ENCODE results near the gene AP1S3. TPM values are rescaled to one million over a fixed set of nuclear protein-coding genes. Genes with fewer than 3 reads are reported as not detected.

AP1S3 gene
- total RNA-seq, 1 experiment from 2014 or later, result 17.4 TPM

DNA sequence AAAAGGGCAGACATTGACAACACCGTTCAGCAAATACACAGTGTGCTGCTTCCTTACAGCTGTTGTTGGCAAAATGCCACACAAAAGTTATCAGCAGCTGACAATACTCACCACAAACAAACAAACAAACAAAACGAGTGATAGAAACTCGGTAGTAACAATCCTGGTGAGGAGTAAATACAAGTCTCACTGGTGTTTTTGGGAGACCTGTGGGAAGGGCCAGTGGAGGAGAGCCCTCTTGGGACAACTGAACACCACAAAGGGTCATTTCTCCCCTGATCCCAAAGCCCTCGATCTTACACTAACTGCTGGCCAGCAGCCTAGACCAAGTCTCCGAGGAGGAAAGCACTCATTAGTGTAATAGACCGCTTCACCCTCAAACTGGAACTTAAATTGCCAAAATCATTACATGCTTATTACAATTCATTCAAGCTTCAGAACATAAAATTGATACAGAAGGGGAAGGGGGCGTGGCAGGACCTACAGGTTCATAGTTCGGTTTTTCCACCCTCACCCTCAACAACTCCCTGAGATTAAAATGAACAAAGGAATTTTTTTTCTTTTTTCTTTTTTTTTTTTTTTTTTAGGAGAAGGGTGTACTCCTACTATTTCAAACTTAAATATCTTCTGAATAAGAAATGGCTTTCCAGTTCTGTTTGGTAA lies 5.0 kb downstream of the AP1S3 start:
- CTCF ChIA-PET, result interaction anchor here (0.6 kb wide), 1 partner anchor 54 kb away, joined by 4 read pairs; no protein-coding TSS in a partner anchor
- ATAC-seq, result no peak
- POLR2A ChIA-PET, result no interaction called here
- peaks cover 38% of the 10 kb centered on the region for H3K4me1 Mint-ChIP-seq
- H3K9me3 Mint-ChIP-seq, result no peaks in the 10 kb centered on the region
- H3K27ac Mint-ChIP-seq, result peak overlapping the region; percentile 79; the same call in 1 of the 2 replicates
- no peak for TF ChIP-seq PRRX2 (CRISPR knock-in tag; IDR thresholded peaks at IDR 0.05)
- no peak for TF ChIP-seq ZNF317 (CRISPR knock-in tag; IDR thresholded peaks at IDR 0.05; ENCODE audit: borderline replicate concordance, low read depth)
- no peak for TF ChIP-seq JAZF1 (CRISPR knock-in tag; IDR thresholded peaks at IDR 0.05)
- TF ChIP-seq, protein P1, sequence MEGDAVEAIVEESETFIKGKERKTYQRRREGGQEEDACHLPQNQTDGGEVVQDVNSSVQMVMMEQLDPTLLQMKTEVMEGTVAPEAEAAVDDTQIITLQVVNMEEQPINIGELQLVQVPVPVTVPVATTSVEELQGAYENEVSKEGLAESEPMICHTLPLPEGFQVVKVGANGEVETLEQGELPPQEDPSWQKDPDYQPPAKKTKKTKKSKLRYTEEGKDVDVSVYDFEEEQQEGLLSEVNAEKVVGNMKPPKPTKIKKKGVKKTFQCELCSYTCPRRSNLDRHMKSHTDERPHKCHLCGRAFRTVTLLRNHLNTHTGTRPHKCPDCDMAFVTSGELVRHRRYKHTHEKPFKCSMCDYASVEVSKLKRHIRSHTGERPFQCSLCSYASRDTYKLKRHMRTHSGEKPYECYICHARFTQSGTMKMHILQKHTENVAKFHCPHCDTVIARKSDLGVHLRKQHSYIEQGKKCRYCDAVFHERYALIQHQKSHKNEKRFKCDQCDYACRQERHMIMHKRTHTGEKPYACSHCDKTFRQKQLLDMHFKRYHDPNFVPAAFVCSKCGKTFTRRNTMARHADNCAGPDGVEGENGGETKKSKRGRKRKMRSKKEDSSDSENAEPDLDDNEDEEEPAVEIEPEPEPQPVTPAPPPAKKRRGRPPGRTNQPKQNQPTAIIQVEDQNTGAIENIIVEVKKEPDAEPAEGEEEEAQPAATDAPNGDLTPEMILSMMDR (IDR thresholded peaks at IDR 0.05), result no peak
- no peak for TF ChIP-seq MYBL2 (CRISPR knock-in tag; IDR thresholded peaks at IDR 0.05)
- TF ChIP-seq, protein P2, sequence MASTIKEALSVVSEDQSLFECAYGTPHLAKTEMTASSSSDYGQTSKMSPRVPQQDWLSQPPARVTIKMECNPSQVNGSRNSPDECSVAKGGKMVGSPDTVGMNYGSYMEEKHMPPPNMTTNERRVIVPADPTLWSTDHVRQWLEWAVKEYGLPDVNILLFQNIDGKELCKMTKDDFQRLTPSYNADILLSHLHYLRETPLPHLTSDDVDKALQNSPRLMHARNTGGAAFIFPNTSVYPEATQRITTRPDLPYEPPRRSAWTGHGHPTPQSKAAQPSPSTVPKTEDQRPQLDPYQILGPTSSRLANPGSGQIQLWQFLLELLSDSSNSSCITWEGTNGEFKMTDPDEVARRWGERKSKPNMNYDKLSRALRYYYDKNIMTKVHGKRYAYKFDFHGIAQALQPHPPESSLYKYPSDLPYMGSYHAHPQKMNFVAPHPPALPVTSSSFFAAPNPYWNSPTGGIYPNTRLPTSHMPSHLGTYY (CRISPR knock-in tag; IDR thresholded peaks at IDR 0.05), result no peak
- H3K4me3 Mint-ChIP-seq, result no peak overlapping the region
- H3K27me3 Mint-ChIP-seq (ENCODE audit: low read depth), result no peaks in the 10 kb centered on the region
- DNase-seq (ENCODE audit: low spot score), result no peak
- no peaks in the 10 kb centered on the region; the same call in 1 of the 2 replicates for H3K36me3 Mint-ChIP-seq

DNA sequence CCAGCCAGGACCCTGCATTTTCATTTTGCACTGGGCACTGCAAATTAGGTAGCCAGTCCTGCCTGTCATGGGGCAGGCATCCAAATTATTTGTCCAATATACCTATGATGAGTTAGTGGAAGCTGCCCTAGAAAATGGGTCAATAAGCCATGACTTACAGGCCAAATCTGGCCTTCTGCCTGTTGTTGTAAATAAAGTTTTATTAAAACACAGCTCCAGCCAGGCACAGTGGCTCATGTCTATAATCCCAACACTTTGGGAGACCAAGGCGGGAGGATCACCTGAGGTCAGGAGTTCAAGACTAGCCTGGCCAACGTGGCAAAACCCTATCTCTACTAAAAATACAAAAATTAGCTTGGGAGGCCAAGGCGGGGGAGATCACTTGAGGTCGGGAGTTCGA lies 8.3 kb downstream of the AP1S3 start:
- Mint-ChIP-seq H3K27me3 (ENCODE audit: low read depth) (no peaks in the 10 kb centered on the region), H3K4me1 (peaks cover 22% of the 10 kb centered on the region), H3K4me3 (no peak overlapping the region), H3K36me3 (no peaks in the 10 kb centered on the region; the same call in 1 of the 2 replicates), H3K9me3 (no peaks in the 10 kb centered on the region), H3K27ac (no peak overlapping the region)
- ATAC-seq, result no peak
- TF ChIP-seq CREB1 (CRISPR knock-in tag; IDR thresholded peaks at IDR 0.05) (no peak), MXD4 (CRISPR knock-in tag; IDR thresholded peaks at IDR 0.05; ENCODE audit: borderline replicate concordance) (no peak)
- CTCF ChIA-PET, result no interaction called here
- POLR2A ChIA-PET, result no interaction called here
- DNase-seq (ENCODE audit: low spot score), result no peak

DNA sequence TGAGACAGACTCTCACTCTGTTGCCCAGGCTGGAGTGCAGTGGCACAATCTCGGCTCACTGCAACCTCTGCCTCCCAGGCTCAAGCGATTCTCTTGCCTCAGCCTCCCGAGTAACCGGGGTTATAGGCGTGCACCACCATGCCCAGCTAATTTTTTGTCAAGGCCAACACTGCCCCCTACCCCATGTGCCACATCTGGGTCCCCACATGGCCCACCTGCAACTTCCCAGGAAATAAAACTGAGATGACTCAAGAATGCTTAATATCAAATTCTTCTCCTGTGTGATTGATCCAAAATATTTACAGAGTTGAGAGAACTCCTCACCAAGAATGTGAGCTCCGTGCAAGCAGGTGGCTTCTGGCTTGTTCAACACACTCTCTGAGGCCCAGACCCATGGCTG lies 9.1 kb downstream of the AP1S3 start:
- no peaks in the 10 kb centered on the region for H3K27me3 Mint-ChIP-seq (ENCODE audit: low read depth)
- no peaks in the 10 kb centered on the region; the same call in 1 of the 2 replicates for H3K36me3 Mint-ChIP-seq
- no peak overlapping the region for H3K27ac Mint-ChIP-seq
- ChIA-PET POLR2A (no interaction called here), CTCF (no interaction called here)
- DNase-seq (ENCODE audit: low spot score), result no peak
- no peaks in the 10 kb centered on the region for H3K9me3 Mint-ChIP-seq
- peaks cover 19% of the 10 kb centered on the region for H3K4me1 Mint-ChIP-seq
- no peak overlapping the region for H3K4me3 Mint-ChIP-seq
- ATAC-seq, result no peak
- TF ChIP-seq, protein P3, sequence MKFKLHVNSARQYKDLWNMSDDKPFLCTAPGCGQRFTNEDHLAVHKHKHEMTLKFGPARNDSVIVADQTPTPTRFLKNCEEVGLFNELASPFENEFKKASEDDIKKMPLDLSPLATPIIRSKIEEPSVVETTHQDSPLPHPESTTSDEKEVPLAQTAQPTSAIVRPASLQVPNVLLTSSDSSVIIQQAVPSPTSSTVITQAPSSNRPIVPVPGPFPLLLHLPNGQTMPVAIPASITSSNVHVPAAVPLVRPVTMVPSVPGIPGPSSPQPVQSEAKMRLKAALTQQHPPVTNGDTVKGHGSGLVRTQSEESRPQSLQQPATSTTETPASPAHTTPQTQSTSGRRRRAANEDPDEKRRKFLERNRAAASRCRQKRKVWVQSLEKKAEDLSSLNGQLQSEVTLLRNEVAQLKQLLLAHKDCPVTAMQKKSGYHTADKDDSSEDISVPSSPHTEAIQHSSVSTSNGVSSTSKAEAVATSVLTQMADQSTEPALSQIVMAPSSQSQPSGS (CRISPR knock-in tag; IDR thresholded peaks at IDR 0.05; ENCODE audit: borderline replicate concordance, low read depth), result no peak
- TF ChIP-seq, protein P4, sequence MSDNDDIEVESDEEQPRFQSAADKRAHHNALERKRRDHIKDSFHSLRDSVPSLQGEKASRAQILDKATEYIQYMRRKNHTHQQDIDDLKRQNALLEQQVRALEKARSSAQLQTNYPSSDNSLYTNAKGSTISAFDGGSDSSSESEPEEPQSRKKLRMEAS (CRISPR knock-in tag; IDR thresholded peaks at IDR 0.05), result no peak
- TF ChIP-seq JAZF1 (CRISPR knock-in tag; IDR thresholded peaks at IDR 0.05), result no peak
- TF ChIP-seq ZNF121 (CRISPR knock-in tag; IDR thresholded peaks at IDR 0.05), result no peak
- no peak for TF ChIP-seq FOXK1 (CRISPR knock-in tag; IDR thresholded peaks at IDR 0.05)
- TF ChIP-seq, protein P5, sequence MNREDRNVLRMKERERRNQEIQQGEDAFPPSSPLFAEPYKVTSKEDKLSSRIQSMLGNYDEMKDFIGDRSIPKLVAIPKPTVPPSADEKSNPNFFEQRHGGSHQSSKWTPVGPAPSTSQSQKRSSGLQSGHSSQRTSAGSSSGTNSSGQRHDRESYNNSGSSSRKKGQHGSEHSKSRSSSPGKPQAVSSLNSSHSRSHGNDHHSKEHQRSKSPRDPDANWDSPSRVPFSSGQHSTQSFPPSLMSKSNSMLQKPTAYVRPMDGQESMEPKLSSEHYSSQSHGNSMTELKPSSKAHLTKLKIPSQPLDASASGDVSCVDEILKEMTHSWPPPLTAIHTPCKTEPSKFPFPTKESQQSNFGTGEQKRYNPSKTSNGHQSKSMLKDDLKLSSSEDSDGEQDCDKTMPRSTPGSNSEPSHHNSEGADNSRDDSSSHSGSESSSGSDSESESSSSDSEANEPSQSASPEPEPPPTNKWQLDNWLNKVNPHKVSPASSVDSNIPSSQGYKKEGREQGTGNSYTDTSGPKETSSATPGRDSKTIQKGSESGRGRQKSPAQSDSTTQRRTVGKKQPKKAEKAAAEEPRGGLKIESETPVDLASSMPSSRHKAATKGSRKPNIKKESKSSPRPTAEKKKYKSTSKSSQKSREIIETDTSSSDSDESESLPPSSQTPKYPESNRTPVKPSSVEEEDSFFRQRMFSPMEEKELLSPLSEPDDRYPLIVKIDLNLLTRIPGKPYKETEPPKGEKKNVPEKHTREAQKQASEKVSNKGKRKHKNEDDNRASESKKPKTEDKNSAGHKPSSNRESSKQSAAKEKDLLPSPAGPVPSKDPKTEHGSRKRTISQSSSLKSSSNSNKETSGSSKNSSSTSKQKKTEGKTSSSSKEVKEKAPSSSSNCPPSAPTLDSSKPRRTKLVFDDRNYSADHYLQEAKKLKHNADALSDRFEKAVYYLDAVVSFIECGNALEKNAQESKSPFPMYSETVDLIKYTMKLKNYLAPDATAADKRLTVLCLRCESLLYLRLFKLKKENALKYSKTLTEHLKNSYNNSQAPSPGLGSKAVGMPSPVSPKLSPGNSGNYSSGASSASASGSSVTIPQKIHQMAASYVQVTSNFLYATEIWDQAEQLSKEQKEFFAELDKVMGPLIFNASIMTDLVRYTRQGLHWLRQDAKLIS (CRISPR knock-in tag; IDR thresholded peaks at IDR 0.05; ENCODE audit: borderline replicate concordance), result no peak
- TF ChIP-seq OVOL2 (CRISPR knock-in tag; IDR thresholded peaks at IDR 0.05; ENCODE audit: borderline replicate concordance), result no peak
- no peak for TF ChIP-seq CBFB (CRISPR knock-in tag; IDR thresholded peaks at IDR 0.05; ENCODE audit: low read depth)
- TF ChIP-seq ZNF263 (CRISPR knock-in tag; IDR thresholded peaks at IDR 0.05; ENCODE audit: low read depth), result no peak
- TF ChIP-seq, protein P6, sequence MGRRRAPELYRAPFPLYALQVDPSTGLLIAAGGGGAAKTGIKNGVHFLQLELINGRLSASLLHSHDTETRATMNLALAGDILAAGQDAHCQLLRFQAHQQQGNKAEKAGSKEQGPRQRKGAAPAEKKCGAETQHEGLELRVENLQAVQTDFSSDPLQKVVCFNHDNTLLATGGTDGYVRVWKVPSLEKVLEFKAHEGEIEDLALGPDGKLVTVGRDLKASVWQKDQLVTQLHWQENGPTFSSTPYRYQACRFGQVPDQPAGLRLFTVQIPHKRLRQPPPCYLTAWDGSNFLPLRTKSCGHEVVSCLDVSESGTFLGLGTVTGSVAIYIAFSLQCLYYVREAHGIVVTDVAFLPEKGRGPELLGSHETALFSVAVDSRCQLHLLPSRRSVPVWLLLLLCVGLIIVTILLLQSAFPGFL (CRISPR knock-in tag; IDR thresholded peaks at IDR 0.05; ENCODE audit: borderline replicate concordance), result no peak
- TF ChIP-seq, protein P2 (CRISPR knock-in tag; IDR thresholded peaks at IDR 0.05), result no peak
- no peak for TF ChIP-seq SP1 (CRISPR knock-in tag; conservative IDR thresholded peaks at IDR 0.05)
- TF ChIP-seq TEAD4 (CRISPR knock-in tag; IDR thresholded peaks at IDR 0.05), result no peak
- no peak for TF ChIP-seq GTF2I (CRISPR knock-in tag; conservative IDR thresholded peaks at IDR 0.05)
